K562 (cell line): ENCODE measurements around the gene PRDX1. TPM values are rescaled to one million over a fixed set of nuclear protein-coding genes. Genes with fewer than 3 reads are reported as not detected.

ENCODE experiments used
- ATAC-seq: fragments of 200-7000 bp; cut with Tn5 transposase; 3 replicates; pipeline ENCODE4 v1.9.1; 2020; ENCODE audit warnings: moderate library complexity
- BruUV-seq: library from RNA; stranded (reverse); fragments of 400-500 nt; replicated peaks from 2 replicates; lab custom pipeline; 2021; lab: Mats Ljungman, UMichigan
- CTCF ChIA-PET: fragments of 300-600 bp; formaldehyde crosslinking; extraction: SDS; loops from one replicate; lab custom pipeline; 2021; ENCODE audit warnings: low intra/inter-chr PET ratio; lab: Yijun Ruan, JAX
- POLR2A ChIA-PET: fragments of 300-600, 350-650 bp; sonication (Branson Sonifier 250); formaldehyde crosslinking; extraction: SDS; loops from one replicate; lab custom pipeline; 2021; ENCODE audit warnings: antibody characterized with exemption, inconsistent platforms; lab: Yijun Ruan, JAX
- DNase-seq, 4 experiments: peaks; one replicate each; pipeline versions ENCODE4 v3.0.0 to v3.0.0-alpha.2; 2011 to 2018; ENCODE audit warnings: low spot score in 3 of 4, mixed read lengths in 3 of 4; ENCODE audit errors: extremely low read depth in 1 of 4
- FAIRE-seq: peaks from 2 replicates; lab custom pipeline; 2011; peaks lifted over from hg19 to GRCh38; lab: Jason Lieb, UNC
- H2AFZ ChIP-seq: 2 replicates; pipeline ENCODE4 v1.6.0; 2011; ENCODE audit warnings: low read depth, low read length, control low read depth, inconsistent platforms
- H3K27ac ChIP-seq: fragments of 200-600 bp; 3 replicates; pipeline ENCODE4 v1.8.0; 2011; ENCODE audit warnings: low read depth, mild to moderate bottlenecking, control low read depth, inconsistent platforms, low read length, moderate library complexity, mixed read lengths; ENCODE audit errors: extremely low read depth
- H3K27me3 ChIP-seq, 2 experiments: fragments of 300-600 bp in 1 of 2; 2 replicates in 1 of 2; 3 replicates in 1 of 2; pipeline versions ENCODE4 v1.6.0 to v1.8.0; 2011; ENCODE audit warnings: inconsistent platforms in 2 of 2, low read length in 2 of 2, mild to moderate bottlenecking in 1 of 2, mixed read lengths in 1 of 2, moderate library complexity in 1 of 2; ENCODE audit not compliant: control insufficient read depth in 2 of 2, insufficient read depth in 2 of 2
- H3K36me3 ChIP-seq: fragments of 300-600 bp; 3 replicates; pipeline ENCODE4 v1.8.0; 2011; ENCODE audit warnings: mild to moderate bottlenecking, low read length, inconsistent platforms; ENCODE audit not compliant: control insufficient read depth, insufficient read depth
- H3K4me1 ChIP-seq, 2 experiments: fragments of 200-600 bp in 1 of 2; replicated peaks in 1 of 2; 2 replicates in 1 of 2; 3 replicates in 1 of 2; pipeline versions ENCODE4 v1.5.1 to v1.8.0; 2011; ENCODE audit warnings: inconsistent platforms in 2 of 2, low read length in 2 of 2, mild to moderate bottlenecking in 1 of 2, mixed read lengths in 1 of 2, moderate library complexity in 1 of 2; ENCODE audit not compliant: control insufficient read depth in 2 of 2, insufficient read depth in 2 of 2
- H3K4me2 ChIP-seq: 2 replicates; pipeline ENCODE4 v1.6.1; 2011; ENCODE audit warnings: low read length, control low read depth, inconsistent platforms, mixed read lengths; ENCODE audit not compliant: insufficient read depth
- H3K4me3 ChIP-seq: fragments of 200-600 bp; sonication (generic), shearing (Covaris generic); 2 replicates; pipeline ENCODE4 v1.5.1; 2016; ENCODE audit warnings: control low read depth, inconsistent platforms
- H3K79me2 ChIP-seq: fragments of 200-600 bp; 3 replicates; pipeline ENCODE4 v1.8.0; 2011; ENCODE audit warnings: low read length, inconsistent platforms; ENCODE audit not compliant: control insufficient read depth, insufficient read depth
- H3K9ac ChIP-seq, 2 experiments: 2 replicates each; pipeline versions ENCODE4 v1.6.0 to v1.6.1; 2011; ENCODE audit warnings: low read depth in 2 of 2, low read length in 2 of 2, control low read depth in 1 of 2, inconsistent platforms in 1 of 2, mild to moderate bottlenecking in 1 of 2, mixed read lengths in 1 of 2; ENCODE audit not compliant: insufficient read depth in 1 of 2
- H3K9me1 ChIP-seq: one replicate; pipeline ENCODE4 v1.6.0; 2011; ENCODE audit warnings: inconsistent platforms, mild to moderate bottlenecking, low read length, moderate library complexity; ENCODE audit not compliant: control insufficient read depth, insufficient read depth
- H3K9me3 ChIP-seq: replicated peaks from 2 replicates; pipeline ENCODE4 v1.5.1; 2011; ENCODE audit warnings: low read depth, low read length, inconsistent platforms; ENCODE audit not compliant: control insufficient read depth, insufficient read depth
- H4K20me1 ChIP-seq: replicated peaks from 2 replicates; pipeline ENCODE4 v1.6.1; 2011; ENCODE audit warnings: low read length, inconsistent platforms, mixed read lengths; ENCODE audit not compliant: control insufficient read depth, insufficient read depth
- MBD1 ChIP-seq: fragments of 250-450 bp; sonication (Bioruptor Pico); IDR thresholded peaks from 2 replicates; pipeline ENCODE4 v1.8.0; 2022; ENCODE audit warnings: inconsistent platforms
- MLLT1 ChIP-seq, 2 experiments: fragments of 450-650 bp; IDR thresholded peaks; 2 replicates each; pipeline ENCODE4 v1.6.1; 2016
- MXI1 ChIP-seq: IDR thresholded peaks from 2 replicates; pipeline ENCODE4 v1.6.1; 2011; ENCODE audit warnings: low read depth, mild to moderate bottlenecking, improper control_type of control experiment, low read length
- RBM14 ChIP-seq: fragments of 200-400 bp; formaldehyde crosslinking; IDR thresholded peaks from 2 replicates; pipeline ENCODE4 v1.6.1; 2018; ENCODE audit warnings: low read depth, mild to moderate bottlenecking, low read length, moderate library complexity, borderline replicate concordance; ENCODE audit not compliant: insufficient read depth
- ZNF124 ChIP-seq: sonication (generic); formaldehyde crosslinking; IDR thresholded peaks from 2 replicates; pipeline ENCODE4 v1.8.1; 2022; ENCODE audit warnings: missing genetic modification reagents
- WGBS: fragments of 100-300 bp; shearing (Covaris generic); methylation state at CpG from one replicate; pipeline ENCODE4 v1.1.6; 2016; ENCODE audit warnings: low coverage, mixed read lengths; ENCODE audit not compliant: insufficient coverage; ENCODE audit errors: missing lambda C conversion rate; 5-methylcytosine and 5-hydroxymethylcytosine counted together
- in situ Hi-C: fragments of 300-500 bp; cut with MboI; formaldehyde crosslinking; loops from 4 replicates; pipeline ENCODE4 v1.15.0; 2018; ENCODE audit warnings: inconsistent platforms, mixed read lengths
- intact Hi-C: fragments of 100-400 bp; cut with micrococcal nuclease; formaldehyde crosslinking; loops from 2 replicates; pipeline ENCODE4 v1.14.2; 2022
- polyA plus RNA-seq, 8 experiments: library from polyadenylated mRNA; depleted of rRNA in 4 of 8; stranded (reverse) in 5 of 8; unstranded in 3 of 8; fragments of >200 nt; fragmentation: Nextera tagmentation in 2 of 8; fragmentation: Illumina TruSeq in 1 of 8; extraction: Ambion mirVana in 2 of 8; extraction: Trizol in 1 of 8; gene quantifications; 2 replicates each; pipeline versions ENCODE4 v1.2.1 to v1.2.3, GENCODE V29; 2011 to 2014; ENCODE audit warnings: inconsistent platforms in 1 of 8, missing spikeins in 1 of 8
- total RNA-seq, 7 experiments: library from RNA; depleted of rRNA in 6 of 7; stranded (reverse); fragments of >200 nt in 6 of 7; fragmentation: Illumina TruSeq in 2 of 7; extraction: Trizol in 2 of 7; gene quantifications; 2 replicates each; pipeline versions ENCODE4 v1.2.1 to v1.2.3, GENCODE V29; 2011 to 2021; ENCODE audit warnings: low replicate concordance in 1 of 7

Gene PRDX1
- total and polyA plus RNA-seq, 9 of the 15 experiments (the other 6 are each of a cell fraction or from before 2014, with no cell fraction given), result 748 to 2,388 (median 1,045) TPM

- intact Hi-C loops, result loop anchor here (5.0 kb wide), 2 partner anchors 148 to 758 kb away; partner anchors contain the start of genes MUTYH, RNU5D-1 and TOE1
- Histone ChIP-seq H2AFZ (peak overlapping the region; percentile 77), H3K9ac (peak overlapping the region; percentile 64 to 93), H3K4me1 (peaks cover 9 to 23% of the 10 kb centered on the region in 2 experiments; a peak in 4 of 5 replicates), H3K27ac (no peak overlapping the region), H3K79me2 (no peaks in the 10 kb centered on the region), H3K27me3 (no peaks in the 10 kb centered on the region), H4K20me1 (no peaks in the 10 kb centered on the region), H3K4me3 (peak overlapping the region; percentile 57), H3K9me3 (peaks cover 4% of the 10 kb centered on the region; the same call in 1 of the 2 replicates), H3K36me3 (no peaks in the 10 kb centered on the region), H3K4me2 (peak overlapping the region; percentile 77), H3K9me1 (no peaks in the 10 kb centered on the region)
- BruUV-seq, result no TSS peak
- FAIRE-seq (no peak), DNase-seq (no peak), ATAC-seq (peak; percentile 23)
- ChIA-PET POLR2A (interaction anchor here (0.7 to 1.8 kb wide), 7 partner anchors 17 to 769 kb away, joined by 3 to 18 read pairs (median 4); partner anchors contain the start of gene PRDX1), CTCF (interaction anchor here (5.8 kb wide), 1 partner anchor 131 kb away, joined by 106 read pairs; no protein-coding TSS in a partner anchor)
- no peak for TF ChIP-seq MXI1
- TF ChIP-seq MLLT1 (IDR thresholded peaks at IDR 0.05), result peak in 1 of 2 experiments; percentile 72; a peak in 2 of 4 replicates
- 0 out of 2 replicates have a peak, but pooled peaks have one; percentile 82 for TF ChIP-seq MBD1 (CRISPR knock-in tag)
- TF ChIP-seq RBM14, result no peak
- no peak for TF ChIP-seq ZNF124 (CRISPR knock-in tag)
- in situ Hi-C loops, result loop anchor here (5.0 to 10.0 kb wide), 3 partner anchors 143 to 685 kb away; partner anchors contain the start of genes BTBD19, DYNLT4, HECTD3 and PLK3
- 38% methylated on average over 17 of the region's 17 CpGs for WGBS
Observed at GRCh38 chr1:45490121-45490625, 31.5 kb downstream of the PRDX1 start.
